PC-9 (cell line): ENCODE measurements around the gene GSN.

Experiments
- CTCF ChIP-seq: fragments of 200-600 bp; sonication (generic); conservative IDR thresholded peaks from 2 replicates; pipeline ENCODE4 v1.6.1; 2017; ENCODE audit warnings: mixed run types, antibody characterized with exemption, mild to moderate bottlenecking, moderate library complexity
- EZH2 ChIP-seq: fragments of 200-600 bp; sonication (generic); IDR thresholded peaks from 2 replicates; pipeline ENCODE4 v1.8.0; 2017; ENCODE audit warnings: antibody characterized with exemption, low read depth

GRCh38 chr9:121359351-121360294, 91.7 kb downstream of the GSN start:
- TF ChIP-seq CTCF (no peak), EZH2 (no peak)
